ENCODE measurements around the gene LRP1B.
"Not testable (repeated sequence)": the region's sequence is repeated elsewhere in the genome, so short reads cannot be mapped to it uniquely, and the experiment has no call there.

Gene LRP1B

DNA sequence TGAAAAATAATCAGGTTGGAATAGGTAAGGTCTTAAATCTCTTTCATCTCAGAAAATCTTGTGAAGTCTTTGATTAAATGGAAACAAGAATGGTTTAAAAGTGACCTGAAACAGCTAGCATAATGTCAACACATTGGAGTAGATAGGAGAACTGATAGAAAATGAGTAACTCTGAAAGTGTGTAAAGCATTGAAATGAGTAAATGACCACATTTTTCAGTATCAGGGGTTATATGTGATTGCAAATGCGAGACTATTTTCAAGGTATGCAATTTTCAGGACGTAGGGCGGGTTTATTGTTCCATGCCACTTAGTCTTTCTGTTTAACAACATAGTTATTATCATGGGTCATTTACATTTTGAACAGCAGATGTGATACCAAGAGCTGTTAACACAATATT lies 1383.2 kb downstream of the LRP1B start:
- no peak for DNase-seq

DNA sequence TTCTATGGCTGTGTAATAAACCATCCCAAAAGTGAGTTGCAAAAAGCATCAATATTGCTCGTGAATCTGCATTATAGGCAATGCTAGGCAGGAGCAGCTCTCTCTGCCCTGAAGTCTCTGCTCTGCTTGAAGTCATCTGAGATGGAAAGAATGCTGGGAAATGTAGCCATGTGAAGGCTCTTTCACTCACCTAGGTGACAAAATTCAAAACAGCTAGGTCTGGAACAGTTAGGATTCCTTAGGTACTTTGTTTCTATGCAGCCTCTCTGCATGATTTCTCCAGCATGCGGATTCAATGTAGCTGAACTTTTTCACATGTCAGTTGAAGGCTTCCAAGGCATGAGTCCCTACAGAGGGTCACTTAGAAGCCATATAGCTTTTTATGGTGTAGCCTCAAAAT lies 1383.7 kb downstream of the LRP1B start:
- no peak for DNase-seq

DNA sequence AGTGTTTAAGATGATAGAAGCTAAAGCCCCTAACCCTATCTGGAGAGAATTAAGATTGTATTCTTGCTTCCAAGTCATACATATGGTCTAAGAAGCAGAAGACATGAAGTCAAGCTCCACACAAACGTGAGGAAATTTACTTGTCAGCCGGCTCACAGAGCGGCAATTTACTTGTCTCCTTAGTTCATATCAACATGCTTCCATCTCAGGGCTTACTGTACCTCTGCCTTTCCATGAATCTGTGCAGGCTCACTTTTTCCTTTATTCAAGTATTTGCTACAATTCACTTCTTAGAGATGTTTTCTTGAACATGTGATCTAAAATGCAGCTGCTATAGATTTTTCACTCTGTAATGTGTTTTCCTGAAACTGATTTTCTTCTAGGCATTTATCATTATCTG lies 1386.4 kb downstream of the LRP1B start:
- no peak for DNase-seq

DNA sequence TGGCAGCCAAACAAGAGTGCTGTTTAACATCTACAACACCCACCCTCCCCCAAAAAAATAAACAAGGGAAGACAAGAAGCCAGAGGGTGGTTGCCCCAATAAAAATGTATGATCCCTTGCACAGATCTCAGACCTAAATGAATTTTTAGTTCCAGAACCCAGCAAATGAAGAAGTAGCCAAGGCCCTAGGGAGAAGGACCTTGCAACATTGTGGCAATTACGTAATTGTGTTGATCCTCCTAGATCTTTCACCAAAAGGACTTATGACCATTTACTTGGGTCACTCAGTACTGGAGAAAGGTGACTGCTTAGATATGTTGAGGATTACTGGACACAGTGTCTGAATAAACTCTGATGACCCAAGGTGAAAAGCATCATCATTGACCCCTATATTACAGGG lies 1393.8 kb downstream of the LRP1B start:
- no peak for DNase-seq

DNA sequence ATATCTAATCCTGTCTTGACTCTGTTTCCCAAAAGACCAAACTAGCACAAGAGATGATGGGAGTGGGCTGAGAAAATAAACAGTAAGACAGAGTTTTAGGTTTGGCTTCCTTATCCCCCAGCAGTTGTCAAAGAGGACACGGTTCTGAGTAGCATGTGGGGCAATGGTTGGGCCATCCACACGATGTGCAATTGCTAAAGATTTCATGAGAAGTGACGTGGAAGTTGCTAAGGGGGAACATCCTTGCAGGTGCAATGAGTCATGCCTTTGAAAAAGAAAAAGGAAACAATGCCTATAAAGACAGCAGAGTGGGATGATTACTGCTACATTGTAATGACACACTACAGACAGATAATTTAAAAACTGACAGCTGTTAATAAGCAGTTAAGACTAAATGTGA lies 1395.8 kb downstream of the LRP1B start:
- DNase-seq = no peak

DNA sequence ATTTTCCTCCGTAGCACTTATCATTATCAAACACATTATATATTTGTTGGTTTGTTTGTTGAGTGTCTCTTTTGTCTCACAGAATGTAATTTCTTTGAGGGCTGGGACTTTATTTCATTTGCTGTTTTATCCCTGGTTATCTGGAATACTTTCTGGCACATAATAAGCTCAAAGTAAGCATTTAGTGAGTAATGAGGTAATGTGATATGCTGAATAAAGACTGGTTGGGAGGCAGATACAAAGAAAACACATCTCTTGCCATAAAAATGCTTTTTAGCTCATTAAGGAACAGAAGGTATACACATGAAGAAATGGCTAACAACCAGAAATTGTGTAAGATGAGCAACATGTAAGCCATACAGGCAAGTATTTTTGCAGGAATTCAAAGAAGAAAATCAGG lies 1411.8 kb downstream of the LRP1B start:
- no peak for DNase-seq

DNA sequence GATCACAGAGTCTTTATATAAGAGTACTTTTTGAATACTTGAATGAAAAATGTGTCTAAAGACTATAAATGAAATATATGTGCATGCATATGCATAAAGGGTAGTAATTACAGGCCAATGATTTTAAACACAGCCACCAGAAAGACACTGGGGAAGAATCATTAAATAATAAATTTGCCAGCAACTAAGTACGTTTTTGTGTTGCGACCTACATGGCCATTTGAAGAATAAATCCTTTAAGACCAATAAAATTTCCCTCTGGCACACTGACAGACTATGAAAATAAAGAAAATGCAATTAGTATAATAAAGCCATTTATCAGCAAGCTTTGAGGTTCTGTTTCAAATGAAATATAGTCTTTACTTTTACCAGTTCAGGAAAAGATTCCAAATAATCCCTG lies 1413.3 kb downstream of the LRP1B start:
- no peak for DNase-seq

DNA sequence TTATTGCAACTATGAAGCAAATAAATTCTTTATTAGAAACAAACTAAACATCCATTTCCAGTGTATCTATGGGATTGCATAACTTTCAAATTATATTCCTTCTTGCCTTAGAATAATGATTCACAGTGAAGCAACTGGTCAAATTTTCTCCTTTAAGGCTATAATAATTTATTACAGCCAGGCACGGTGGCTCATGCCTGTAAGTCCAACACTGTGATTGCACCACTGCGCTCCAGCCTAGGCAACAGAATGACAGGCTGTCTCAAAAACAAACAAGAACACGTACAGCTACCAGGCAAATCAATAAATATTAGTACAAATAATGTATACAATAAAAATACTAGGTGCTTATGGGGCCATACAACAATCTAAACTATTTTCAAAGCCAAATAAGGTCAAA lies 1416.2 kb downstream of the LRP1B start:
- DNase-seq = no peak

DNA sequence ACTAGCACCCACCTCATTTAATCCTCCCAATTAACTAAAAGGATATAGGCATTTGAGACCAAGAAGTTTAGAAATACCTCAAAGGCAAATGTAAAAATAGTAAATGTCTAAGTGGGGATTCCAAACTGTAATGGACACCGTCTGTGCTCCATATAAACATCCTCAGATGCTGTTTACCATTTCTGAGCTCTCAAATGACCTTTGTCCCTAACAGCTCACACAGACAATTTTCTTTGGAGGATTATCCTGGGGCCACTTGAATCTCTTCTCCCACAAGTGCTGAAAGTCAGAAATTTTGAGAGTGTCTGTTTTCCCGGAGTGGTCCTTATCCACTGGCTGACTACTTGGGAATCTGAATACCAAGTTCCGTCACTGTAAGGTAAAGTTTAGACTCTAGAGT lies 1418.9 kb downstream of the LRP1B start:
- DNase-seq = no peak

DNA sequence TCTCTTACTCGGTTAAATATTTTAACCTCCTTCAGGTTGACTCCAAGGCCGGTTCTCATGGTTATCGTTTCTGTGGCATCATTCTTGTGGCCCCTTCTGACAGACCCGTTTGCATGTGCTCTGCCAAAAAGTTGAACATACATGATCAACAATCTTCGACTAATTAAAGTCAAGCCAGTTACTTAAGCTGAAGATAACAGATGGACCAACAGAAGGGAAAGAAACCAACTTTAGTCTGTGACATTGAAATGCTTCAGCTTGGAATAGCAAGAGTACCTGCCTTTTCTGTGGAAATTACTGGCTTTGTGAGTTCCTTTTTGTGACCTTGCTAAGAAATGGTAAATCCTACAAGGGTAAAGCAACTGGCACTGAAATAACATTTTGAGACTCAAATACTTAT lies 1429.1 kb downstream of the LRP1B start:
- DNase-seq = no peak

DNA sequence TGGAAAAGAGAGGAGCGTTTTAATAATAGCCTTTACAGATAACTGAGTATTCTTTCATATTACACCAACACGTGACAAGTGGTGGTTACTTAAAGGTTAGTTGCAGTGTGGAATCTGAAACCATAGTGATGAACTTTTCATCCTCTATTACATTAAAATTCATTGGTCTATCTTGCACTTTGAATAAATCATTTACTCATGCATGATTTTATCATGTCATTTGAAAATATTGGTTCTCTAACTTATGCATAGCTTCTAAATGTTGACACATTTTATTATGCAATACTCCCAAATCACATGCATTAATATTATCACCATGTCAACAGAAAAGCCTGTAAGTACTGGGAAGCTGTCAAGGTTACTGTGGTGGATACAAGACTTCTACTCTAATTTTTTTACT lies 1432.2 kb downstream of the LRP1B start:
- no peak for DNase-seq

DNA sequence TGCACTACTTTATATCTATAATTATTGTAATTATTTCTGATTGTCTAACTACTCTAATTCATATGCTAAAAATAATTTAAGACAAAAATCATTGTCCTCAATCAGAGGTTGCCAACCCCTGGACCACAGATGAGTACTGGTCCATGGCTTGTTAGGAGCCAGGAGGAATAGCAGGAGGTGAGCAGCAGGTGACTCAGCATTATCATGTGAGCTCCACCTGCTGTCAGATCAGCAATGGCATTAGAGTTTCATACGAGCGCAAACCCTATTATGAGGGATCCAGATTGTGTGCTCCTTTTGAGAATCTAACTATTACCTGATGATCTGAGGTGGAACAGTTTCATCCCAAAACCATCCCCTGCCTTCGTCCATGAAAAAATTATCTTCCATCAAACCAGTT lies 1434.4 kb downstream of the LRP1B start:
- no peak for DNase-seq

DNA sequence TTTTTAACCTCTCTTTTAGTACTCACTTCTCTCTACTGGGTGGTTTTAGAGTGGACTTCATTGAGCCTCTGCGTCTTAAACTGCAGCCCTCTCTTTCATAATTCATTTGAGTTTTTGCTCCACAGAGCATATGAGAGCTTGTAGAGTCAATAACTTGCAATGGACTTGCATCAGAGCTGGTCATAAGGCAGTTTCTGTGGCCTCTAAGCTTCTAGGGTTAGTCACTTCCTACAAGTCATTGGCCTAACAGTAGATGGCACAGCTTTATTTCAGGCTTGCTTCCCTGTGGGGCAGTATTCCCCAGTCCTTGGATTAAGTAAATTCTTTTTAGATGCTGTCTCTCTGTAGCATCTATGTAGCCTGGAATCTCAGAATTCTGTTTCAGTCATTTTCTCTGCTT lies 1435.7 kb downstream of the LRP1B start:
- no peak for DNase-seq

DNA sequence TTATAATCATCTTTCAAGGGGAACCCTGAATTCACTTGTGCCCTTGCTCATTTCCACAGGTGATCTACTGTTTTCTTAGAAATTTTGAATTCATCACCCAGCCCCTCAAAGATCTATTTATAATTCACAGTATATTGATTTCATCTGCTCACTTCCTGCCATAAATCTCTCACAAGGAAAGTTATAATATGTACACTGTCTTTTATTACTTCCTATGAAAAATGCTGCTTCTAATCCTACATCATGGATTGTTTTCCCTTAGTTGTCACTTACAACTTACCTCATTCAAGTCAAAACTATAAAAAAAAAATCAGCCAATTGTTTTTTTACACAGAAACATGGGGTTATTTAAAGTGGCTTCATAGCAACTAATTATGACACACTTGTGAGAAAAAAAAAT lies 1443.0 kb downstream of the LRP1B start:
- no peak for DNase-seq

DNA sequence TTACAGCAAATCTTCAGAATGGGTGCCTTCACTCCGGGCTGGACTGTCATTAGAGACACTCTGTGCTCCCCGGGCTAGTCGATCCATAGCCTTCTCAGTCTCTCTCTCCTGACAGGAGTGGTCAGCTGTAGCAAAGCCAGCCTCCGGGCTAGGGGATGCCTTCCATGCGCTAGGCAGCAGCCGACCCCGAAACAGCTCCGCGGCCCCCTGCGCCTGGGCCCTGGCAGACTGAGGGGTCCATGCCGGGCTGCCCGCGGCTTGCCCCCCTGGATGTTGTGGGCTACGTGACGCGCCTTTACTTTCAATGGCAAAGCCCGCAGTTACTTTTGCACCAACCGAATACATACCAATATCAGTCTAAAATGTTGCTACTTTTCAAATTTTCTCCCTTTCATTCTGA lies 1447.2 kb downstream of the LRP1B start:
- DNase-seq = no peak

DNA sequence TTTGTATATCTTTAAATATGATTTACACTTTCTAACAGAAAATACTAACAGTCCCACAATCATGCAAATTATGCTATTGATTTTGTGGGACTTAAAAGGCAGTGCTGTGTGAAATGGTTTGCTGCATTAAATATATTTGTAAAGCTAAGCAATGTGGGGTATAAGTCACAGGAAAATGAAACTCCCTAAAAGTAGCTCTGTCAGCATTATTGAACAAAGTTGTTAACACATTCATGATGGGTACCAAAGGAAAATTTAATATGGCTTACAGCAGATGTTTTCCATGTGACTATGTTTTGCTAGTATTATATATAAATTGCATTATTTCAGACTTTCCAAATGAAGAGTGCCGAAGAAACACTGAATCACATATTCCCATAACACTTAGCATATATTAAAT lies 1450.0 kb downstream of the LRP1B start:
- DNase-seq = no peak

DNA sequence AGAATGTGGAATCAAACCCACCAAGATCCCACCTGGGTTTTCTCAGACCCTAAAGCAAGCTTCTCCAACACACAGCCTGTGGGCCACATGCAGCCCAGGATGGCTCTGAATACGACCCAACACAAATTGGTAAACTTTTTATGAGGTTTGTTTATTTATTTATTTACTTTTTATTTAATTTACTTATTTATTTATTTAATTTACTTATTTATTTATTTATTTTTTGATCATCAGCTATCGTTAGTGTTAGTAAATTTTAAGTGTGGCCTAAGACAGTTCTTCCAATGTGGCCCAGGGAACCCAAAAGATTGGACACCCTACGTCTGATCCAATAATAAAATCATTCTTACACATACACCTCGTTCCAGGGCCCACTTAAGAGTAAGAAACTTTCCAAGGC lies 1451.1 kb downstream of the LRP1B start:
- DNase-seq = no peak

DNA sequence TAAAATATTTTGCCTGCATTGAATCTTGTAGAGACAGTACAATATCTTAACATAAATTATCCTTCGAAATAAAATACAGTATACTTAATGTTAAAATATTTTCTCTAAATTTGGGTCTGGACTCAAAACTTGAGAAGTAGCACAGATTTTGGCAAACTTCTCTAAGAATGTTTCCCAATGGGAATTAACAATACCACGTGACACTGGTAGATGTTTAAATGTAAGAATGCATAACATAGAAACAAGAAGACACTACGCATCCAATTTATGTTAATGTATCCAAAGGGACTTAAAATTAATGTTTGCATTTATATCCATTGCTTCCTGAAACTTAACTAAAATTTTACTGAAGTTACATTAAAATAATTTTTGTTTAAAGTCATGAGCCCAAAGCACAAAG lies 1460.9 kb downstream of the LRP1B start:
- DNase-seq = no peak

DNA sequence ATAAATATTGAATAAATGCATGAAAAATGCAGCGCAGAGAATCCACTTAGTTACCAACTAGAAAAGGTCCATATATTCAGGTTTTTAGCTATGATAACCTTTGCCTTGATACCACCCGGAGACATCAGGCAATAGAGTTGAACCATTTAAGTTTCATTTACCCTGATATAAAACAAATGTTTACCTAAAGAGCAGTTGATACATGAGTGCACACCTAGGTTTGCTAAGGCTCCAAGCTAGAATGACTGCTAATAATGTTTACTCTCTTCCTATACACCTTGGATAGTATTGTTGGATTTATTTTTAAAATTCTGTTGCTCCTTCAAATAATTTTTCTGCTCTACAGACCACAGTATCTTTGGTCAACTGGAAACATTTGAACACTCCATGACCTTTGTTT lies 1463.6 kb downstream of the LRP1B start:
- DNase-seq = no peak

DNA sequence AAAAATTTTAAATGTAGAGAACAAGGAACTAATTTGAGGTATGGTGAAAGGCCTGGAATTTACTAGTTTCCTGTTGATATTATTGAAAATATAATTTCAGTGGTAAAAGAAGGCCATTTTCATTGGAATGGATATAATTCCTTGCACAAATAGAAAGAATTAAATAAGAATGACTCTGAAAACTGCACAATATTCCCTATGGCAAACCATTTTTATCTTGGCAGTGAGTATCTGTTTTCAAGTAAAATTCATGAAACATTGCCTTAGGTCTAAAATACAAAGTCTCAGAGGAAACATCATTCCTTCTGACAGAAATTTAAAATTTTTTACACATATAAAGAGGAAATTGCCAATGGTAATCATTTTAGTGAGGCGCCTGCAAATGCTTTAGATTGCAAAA lies 1468.3 kb downstream of the LRP1B start:
- DNase-seq = no peak

DNA sequence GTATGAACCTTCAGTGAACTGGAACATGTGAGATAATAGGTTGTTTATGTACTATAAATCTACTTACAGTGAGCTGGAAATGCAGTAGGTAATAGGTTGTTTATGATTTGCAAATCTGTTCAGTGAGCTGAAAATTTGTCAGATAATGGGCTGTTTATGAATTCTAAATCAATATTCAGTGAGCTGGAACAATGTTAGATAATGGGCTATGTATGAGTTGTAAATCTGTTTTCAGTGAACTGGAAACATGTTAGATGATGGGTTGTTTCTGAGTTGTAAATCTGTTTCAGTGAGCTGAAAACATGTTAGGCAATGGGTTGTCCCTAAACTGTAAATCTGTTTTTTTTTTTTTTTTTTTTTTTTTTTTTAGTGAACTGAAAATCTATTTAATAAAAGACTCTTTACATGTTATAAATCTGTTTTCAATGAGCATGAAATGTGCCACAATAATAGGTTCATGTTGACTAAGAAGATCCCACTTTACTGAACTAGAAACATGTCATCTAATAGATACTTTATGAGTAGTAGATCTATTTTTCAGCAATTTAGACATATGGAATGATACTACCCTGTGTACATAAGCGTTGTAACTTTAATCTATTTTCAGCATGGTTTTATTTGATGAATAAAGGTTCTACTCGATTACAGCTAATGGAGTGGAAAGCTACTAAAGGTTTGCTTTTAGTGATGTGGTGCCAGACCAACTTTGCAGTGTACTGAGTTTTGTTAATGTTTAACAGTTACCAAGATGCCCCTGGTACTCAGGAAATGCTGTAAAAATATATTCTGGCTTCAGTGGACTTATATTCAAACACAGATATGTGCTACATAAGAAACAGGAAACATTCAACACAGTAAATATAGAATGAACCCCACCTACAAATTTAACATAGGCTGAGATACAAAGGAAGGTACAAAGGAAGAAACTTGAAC lies 1471.8 kb downstream of the LRP1B start:
- DNase-seq = no peak

DNA sequence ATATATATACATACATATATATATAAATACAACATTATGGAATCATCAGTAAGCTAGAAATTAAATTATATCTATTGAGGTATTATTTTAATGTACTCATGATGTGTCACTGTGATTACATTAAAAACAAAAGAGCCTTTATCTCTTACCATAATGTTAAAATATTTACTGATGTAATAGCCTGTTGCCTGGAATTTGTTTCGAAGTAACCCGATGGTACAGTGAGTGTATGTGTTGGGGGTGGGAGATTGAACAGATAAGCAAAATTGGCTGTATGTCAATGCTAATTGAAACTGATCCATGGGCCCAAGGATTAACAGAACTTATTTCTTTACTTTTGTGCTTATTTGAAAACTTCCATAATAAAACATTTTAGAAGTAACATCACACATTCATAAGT lies 1473.2 kb downstream of the LRP1B start:
- no peak for DNase-seq

DNA sequence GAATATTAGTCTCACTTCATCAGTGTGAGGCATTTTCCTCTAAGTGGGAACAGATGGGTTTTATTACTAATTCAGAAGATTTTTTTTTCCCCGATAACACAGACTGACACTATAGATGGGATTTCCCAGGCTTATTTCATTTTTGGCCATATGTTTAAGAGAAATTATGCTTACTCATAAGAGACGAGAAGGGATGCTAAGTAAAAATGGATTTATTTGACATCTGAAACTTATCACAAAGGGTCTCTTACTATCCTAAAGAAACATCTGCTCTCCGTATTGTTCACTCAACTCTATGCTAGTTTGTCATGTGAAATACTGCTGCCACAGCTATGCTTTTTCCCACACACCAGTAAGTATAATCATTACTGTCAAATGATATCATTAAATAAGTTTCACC lies 1476.3 kb downstream of the LRP1B start:
- DNase-seq = no peak

DNA sequence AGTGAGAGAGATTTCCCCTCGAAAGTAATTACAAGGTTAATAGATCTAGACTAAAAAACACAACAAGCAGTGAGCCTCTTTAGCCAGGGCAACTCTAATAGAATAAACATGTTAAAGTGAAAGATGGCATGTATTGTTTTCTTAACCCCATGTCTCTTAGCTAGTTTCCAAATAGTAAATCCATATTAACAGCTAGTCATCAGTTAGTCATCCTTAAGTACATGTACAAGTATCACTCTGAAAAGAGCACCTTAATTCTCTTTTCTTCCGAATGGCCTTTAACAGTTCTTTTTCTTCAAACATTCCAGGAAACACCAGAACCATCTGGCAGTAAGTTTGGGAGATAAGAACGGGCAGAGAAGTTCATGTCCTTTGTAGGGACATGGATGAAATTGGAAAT lies 1480.0 kb downstream of the LRP1B start:
- no peak for DNase-seq

DNA sequence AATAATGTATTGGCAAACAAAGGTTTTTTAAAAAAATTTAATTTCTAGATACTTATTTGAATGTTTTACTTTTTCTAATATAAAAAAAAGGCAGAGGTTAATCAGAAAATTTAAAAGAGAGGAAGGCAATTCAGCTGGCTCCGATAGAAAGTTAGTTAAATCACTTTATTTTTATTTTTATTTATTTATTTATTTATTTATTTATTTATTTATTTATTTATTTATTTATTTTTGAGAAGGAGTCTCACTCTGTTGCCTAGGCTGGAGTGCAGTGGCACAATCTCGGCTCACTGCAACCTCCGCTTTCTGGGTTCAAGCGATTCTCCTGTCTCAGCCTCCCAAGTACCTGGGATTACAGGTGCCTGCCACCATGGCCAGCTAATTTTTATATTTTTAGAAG lies 1480.7 kb downstream of the LRP1B start:
- not testable (repeated sequence) for DNase-seq

All from CD4-positive, alpha-beta T cell treated with Interleukin-1 beta for 1 hour (primary cell).